DOHH2 (cell line): ENCODE measurements around the gene DUSP12.

Experiments used
- CTCF ChIP-seq: fragments of 200-600 bp; sonication (generic); IDR thresholded peaks from one replicate; pipeline ENCODE4 v1.5.1; 2014; ENCODE audit warnings: antibody characterized with exemption, mild to moderate bottlenecking, low read depth, low read length; ENCODE audit not compliant: poor library complexity, severe bottlenecking
- EZH2phosphoT487 ChIP-seq: fragments of 200-600 bp; sonication (generic); IDR thresholded peaks from 2 replicates; pipeline ENCODE4 v1.6.1; 2017; ENCODE audit warnings: borderline replicate concordance, mild to moderate bottlenecking, antibody characterized with exemption, low read length, moderate library complexity, mixed read lengths

- TF ChIP-seq CTCF (no peak), EZH2phosphoT487 (no peak)
These were observed 50.2 kb downstream of the DUSP12 start for GRCh38 chr1:161799792-161800191.
